ENCODE data around the gene CCDC63.
"Not testable (repeated sequence)": the region's sequence is repeated elsewhere in the genome, so short reads cannot be mapped to it uniquely, and the experiment has no call there.

Gene CCDC63

DNA sequence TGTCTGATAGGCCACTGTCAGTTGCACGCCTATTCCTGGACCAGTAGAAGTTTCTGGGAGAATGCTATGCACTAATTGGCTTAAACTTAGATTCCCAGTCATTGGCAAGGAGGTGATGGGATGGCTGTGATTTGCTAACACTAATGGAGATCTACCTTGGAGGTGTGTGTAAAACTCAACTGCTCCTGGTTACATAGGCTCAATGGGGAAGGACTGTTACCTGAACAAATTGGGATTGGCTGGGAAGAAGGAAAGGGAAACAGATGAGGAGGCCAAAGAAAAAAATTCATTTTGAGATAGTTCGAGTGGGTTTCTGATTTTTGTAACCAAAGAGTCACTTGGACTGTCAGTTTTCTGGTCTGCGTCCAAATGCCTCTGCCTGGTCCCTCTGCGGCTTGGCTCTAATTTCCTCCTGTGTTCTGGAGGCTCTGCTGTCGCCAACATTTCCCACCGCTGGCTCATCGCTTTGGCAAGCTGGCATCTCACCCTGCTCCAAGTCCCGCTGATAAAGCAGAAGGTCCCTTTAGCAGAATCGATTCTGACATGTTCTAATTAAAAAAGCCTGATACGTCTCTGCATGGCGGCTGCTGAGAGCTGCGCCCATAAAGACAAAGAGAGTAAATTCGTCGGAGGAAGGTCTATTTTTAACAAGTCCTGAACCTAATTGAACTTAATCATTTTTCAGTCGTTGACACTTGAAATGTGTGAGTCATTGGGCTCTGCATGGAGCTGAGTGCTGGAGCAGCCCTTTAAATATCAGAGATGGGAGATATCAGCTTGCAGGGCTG is 2.0 kb upstream of the CCDC63 start:
- Histone ChIP-seq H3K36me3 (ENCODE audit: insufficient read depth, low read length) (no peaks in the 10 kb centered on the region), H3K9ac (ENCODE audit: low read depth, low read length) (no peak overlapping the region), H3K4me2 (ENCODE audit: low read length) (peak overlapping the region; percentile 12), H3K4me1 (ENCODE audit: control insufficient read depth, insufficient read depth, low read length) (peaks cover 6% of the 10 kb centered on the region), H3K4me3 (ENCODE audit: low read length) (no peak overlapping the region), H3K27me3 (ENCODE audit: control insufficient read depth, insufficient read depth, low read length) (peaks cover 65% of the 10 kb centered on the region), H3K9me3 (replicated peaks; ENCODE audit: low read length) (no peaks in the 10 kb centered on the region)

DNA sequence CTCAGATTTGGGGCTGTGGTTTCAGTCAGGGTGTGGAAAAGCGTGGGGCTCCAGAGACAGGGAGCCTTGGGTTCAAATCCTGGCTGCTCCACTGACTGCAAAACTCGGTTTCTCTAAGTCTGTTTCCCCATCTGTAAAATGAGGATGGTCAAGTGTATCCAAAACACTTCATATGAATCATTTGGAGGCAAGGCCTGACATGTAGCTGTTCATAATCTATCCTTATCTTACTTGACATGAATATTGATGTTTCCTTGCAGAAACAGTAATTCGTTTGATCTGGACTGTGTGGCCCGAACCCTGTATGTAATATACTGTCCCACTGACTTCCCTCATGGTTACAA is 1.5 kb upstream of the CCDC63 start:
- Histone ChIP-seq H3K36me3 (ENCODE audit: insufficient read depth, low read length) (no peaks in the 10 kb centered on the region), H3K4me1 (ENCODE audit: control insufficient read depth, insufficient read depth, low read length) (peaks cover 6% of the 10 kb centered on the region), H3K27me3 (ENCODE audit: control insufficient read depth, insufficient read depth, low read length) (peaks cover 65% of the 10 kb centered on the region)

DNA sequence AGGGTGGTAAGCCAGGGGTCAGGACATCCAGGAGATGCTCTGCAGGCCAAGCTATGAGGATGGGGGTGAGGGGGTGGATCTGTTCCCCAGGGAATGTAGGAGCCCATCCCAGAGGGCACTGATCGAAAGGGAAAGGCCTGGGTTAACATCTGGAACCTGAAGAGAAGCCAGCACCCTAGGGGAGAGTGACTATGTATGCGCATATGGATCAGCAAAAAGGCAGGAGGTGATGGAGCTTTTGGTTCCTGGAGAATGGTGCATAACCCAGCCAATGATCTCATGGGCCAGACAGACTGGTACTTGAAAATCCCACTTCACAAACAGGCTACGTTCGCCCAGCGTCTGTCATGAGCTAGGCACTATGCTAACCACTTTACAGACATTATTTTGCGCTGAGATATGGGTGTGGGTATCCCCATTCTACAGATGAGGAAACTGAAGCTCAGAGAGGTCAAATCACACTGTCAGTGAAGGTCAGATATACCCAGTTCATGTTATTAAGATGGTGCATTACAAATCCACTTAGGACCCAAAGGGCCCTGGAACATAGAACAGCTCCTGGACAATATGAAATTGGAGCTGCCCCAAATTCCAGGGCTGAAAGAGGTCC is 1.6 kb downstream of the CCDC63 start:
- no peak overlapping the region for H3K4me2 ChIP-seq (ENCODE audit: low read length)
- H3K9me3 ChIP-seq (replicated peaks; ENCODE audit: low read length): no peaks in the 10 kb centered on the region
- no peaks in the 10 kb centered on the region for H3K36me3 ChIP-seq (ENCODE audit: insufficient read depth, low read length)
- H3K27me3 ChIP-seq (ENCODE audit: control insufficient read depth, insufficient read depth, low read length): peaks cover 67% of the 10 kb centered on the region
- H3K9ac ChIP-seq (ENCODE audit: low read depth, low read length): no peak overlapping the region
- no peak overlapping the region for H3K4me3 ChIP-seq (ENCODE audit: low read length)
- peaks cover 6% of the 10 kb centered on the region for H3K4me1 ChIP-seq (ENCODE audit: control insufficient read depth, insufficient read depth, low read length)

More for the DNA sequence above, 1.5 kb upstream of the CCDC63 start:
- no peaks in the 10 kb centered on the region for H3K9me3 ChIP-seq (replicated peaks; ENCODE audit: low read length)
- H3K4me3 ChIP-seq (ENCODE audit: low read length): no peak overlapping the region
- H3K4me2 ChIP-seq (ENCODE audit: low read length): no peak overlapping the region
- no peak overlapping the region for H3K9ac ChIP-seq (ENCODE audit: low read depth, low read length)

DNA sequence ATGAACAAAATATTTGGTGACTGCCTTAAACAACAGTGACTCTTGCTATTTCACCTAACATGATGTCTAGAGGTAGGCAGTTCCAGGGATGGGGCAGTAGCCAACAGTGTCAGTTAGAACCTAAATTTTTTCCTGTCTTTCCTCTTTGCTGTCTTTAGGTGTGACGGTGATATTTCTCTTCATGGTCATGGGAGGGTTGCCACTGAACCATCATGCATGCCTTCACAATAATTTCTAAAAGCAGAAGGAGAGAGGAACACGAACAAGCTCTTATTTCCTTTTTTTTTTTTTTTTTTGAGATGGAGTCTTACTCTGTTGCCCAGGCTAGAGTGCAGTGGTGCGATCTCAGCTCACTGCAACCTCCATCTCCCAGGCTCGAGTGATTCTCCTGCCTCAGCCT is 2.4 kb downstream of the CCDC63 start:
- H3K4me3 ChIP-seq (ENCODE audit: low read length): no peak overlapping the region
- H3K36me3 ChIP-seq (ENCODE audit: insufficient read depth, low read length): no peaks in the 10 kb centered on the region
- no peaks in the 10 kb centered on the region for H3K9me3 ChIP-seq (replicated peaks; ENCODE audit: low read length)
- no peak overlapping the region for H3K4me2 ChIP-seq (ENCODE audit: low read length)
- H3K9ac ChIP-seq (ENCODE audit: low read depth, low read length): no peak overlapping the region
- H3K4me1 ChIP-seq (ENCODE audit: control insufficient read depth, insufficient read depth, low read length): peaks cover 6% of the 10 kb centered on the region
- H3K27me3 ChIP-seq (ENCODE audit: control insufficient read depth, insufficient read depth, low read length): peaks cover 64% of the 10 kb centered on the region

DNA sequence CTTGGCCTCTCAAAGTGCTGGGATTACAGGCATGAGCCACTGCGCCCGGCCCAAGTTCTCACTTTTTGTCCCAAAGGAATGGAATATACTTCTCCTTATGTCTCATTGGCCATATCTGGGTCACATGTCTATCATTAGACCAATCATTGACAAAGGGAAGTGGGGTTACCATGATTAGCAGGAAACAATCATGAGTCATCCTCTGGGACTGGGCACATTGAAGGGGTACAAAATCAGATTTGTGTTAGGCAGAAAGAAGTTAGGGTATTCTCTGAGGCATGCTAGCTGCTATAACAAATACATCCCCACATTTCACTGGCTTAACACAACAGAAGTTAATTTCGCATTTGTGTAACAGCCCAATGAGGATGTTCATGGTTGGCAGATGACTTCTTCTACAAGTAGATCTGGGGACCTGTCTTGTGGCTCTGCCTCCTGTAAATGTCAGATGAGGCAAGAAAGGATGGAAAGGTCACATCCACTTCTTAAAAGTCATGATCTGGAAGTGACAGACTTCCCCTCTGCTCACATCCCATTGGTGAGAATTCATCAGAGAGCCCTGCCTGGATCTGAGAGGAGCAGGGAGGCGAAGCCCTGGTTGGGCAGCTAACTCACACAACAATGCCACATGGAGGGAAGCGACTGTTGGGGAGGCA is 3.1 kb downstream of the CCDC63 start:
- Histone ChIP-seq H3K9ac (ENCODE audit: low read depth, low read length) (no peak overlapping the region), H3K4me3 (ENCODE audit: low read length) (no peak overlapping the region), H3K9me3 (replicated peaks; ENCODE audit: low read length) (no peaks in the 10 kb centered on the region), H3K4me2 (ENCODE audit: low read length) (no peak overlapping the region), H3K36me3 (ENCODE audit: insufficient read depth, low read length) (no peaks in the 10 kb centered on the region), H3K4me1 (ENCODE audit: control insufficient read depth, insufficient read depth, low read length) (peaks cover 6% of the 10 kb centered on the region), H3K27me3 (ENCODE audit: control insufficient read depth, insufficient read depth, low read length) (peaks cover 59% of the 10 kb centered on the region)

DNA sequence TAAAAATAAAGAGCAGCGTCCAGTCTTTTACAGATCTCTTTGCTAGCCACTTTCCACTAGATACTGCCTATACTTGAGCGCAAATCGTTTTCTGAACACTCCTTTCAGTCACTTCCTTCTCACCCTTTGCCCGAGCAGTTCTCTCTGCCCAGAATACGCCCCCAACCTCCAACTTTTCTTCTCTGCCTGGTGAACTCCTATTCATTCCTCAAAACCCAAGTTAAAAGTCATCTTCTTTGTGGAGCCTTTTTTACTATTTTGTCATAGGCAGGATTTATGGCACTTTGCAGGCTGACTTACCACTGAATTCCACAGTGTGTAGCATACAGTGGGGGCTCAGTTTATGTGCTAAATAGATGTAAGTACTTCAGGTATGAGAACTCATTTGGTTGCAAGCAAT is 4.0 kb downstream of the CCDC63 start:
- no peaks in the 10 kb centered on the region for H3K36me3 ChIP-seq (ENCODE audit: insufficient read depth, low read length)
- no peaks in the 10 kb centered on the region for H3K4me1 ChIP-seq (ENCODE audit: control insufficient read depth, insufficient read depth, low read length)
- H3K9me3 ChIP-seq (replicated peaks; ENCODE audit: low read length): no peaks in the 10 kb centered on the region
- peaks cover 53% of the 10 kb centered on the region for H3K27me3 ChIP-seq (ENCODE audit: control insufficient read depth, insufficient read depth, low read length)
- no peak overlapping the region for H3K4me2 ChIP-seq (ENCODE audit: low read length)
- no peak overlapping the region for H3K9ac ChIP-seq (ENCODE audit: low read depth, low read length)
- H3K4me3 ChIP-seq (ENCODE audit: low read length): no peak overlapping the region

DNA sequence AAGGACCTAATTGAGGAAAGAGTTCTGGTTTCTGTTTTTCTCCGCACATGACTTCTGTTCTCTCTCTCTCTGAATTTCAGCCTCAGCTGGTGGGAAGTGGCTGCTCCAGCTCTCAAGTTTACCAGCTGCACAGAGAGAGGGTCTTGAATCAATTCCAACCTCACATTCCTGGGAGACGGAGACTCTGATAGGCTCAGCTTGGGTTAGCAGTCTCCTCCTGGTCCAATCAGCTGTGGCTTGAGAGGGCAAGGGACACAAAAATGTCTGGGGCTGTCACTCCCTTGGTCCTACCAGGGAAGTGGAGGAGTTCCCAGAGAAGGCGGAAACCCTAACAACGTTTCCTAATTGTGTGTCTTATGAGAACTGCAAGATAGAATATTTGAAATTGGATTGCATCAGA is 7.0 kb downstream of the CCDC63 start:
- no peak overlapping the region for H3K9ac ChIP-seq (ENCODE audit: low read depth, low read length)

DNA sequence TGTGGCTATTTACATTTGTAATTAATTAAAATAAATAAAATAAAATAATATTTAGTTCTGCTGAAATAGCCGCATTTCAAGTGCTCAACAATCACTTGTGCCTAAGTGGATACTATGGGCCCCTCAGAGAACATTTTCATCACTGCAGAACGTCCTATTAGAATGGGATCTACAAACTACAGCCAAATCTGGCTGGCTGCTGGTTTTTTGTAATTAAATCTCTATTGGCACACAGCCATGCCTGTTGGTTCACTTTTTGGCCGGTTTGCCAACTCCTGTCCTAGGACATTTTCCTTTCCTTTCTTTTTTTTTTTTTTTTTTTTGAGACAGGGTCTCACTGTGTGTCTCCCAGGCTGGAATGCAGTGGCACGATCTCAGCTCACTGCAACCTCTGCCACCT is 9.8 kb downstream of the CCDC63 start:
- no peaks in the 10 kb centered on the region for H3K36me3 ChIP-seq (ENCODE audit: insufficient read depth, low read length)
- peaks cover 25% of the 10 kb centered on the region for H3K27me3 ChIP-seq (ENCODE audit: control insufficient read depth, insufficient read depth, low read length)
- no peak overlapping the region for H3K4me2 ChIP-seq (ENCODE audit: low read length)
- H3K9me3 ChIP-seq (replicated peaks; ENCODE audit: low read length): no peaks in the 10 kb centered on the region
- H3K9ac ChIP-seq (ENCODE audit: low read depth, low read length): no peak overlapping the region
- no peak overlapping the region for H3K4me3 ChIP-seq (ENCODE audit: low read length)
- H3K4me1 ChIP-seq (ENCODE audit: control insufficient read depth, insufficient read depth, low read length): no peaks in the 10 kb centered on the region

More for the DNA sequence above, 7.0 kb downstream of the CCDC63 start:
- Histone ChIP-seq H3K4me3 (ENCODE audit: low read length) (no peak overlapping the region), H3K4me1 (ENCODE audit: control insufficient read depth, insufficient read depth, low read length) (no peaks in the 10 kb centered on the region), H3K36me3 (ENCODE audit: insufficient read depth, low read length) (no peaks in the 10 kb centered on the region), H3K9me3 (replicated peaks; ENCODE audit: low read length) (no peaks in the 10 kb centered on the region), H3K27me3 (ENCODE audit: control insufficient read depth, insufficient read depth, low read length) (peaks cover 30% of the 10 kb centered on the region), H3K4me2 (ENCODE audit: low read length) (no peak overlapping the region)

DNA sequence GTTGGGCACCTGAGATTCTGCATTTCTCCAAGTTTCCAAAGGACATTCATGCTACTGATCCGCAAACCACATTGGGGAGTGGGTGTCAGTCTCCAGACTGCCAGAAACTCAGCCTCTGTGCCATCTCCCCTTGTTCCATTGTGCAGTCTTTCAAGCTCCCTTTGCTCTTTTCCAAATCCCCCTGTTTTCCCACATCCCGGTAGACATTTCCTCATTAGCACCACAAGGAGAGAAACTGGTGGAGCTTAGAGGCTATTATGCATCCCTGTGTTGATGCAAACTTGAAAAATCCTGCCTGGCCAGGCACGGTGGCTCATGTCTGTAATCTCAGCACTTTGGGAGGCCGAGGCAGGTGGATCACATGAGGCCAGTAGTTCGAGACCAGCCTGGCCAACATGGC is 10.7 kb downstream of the CCDC63 start:
- H3K36me3 ChIP-seq (ENCODE audit: insufficient read depth, low read length): no peaks in the 10 kb centered on the region
- no peak overlapping the region for H3K4me3 ChIP-seq (ENCODE audit: low read length)
- H3K9ac ChIP-seq (ENCODE audit: low read depth, low read length): no peak overlapping the region
- no peaks in the 10 kb centered on the region for H3K4me1 ChIP-seq (ENCODE audit: control insufficient read depth, insufficient read depth, low read length)
- H3K27me3 ChIP-seq (ENCODE audit: control insufficient read depth, insufficient read depth, low read length): peaks cover 24% of the 10 kb centered on the region
- no peak overlapping the region for H3K4me2 ChIP-seq (ENCODE audit: low read length)
- no peaks in the 10 kb centered on the region for H3K9me3 ChIP-seq (replicated peaks; ENCODE audit: low read length)

DNA sequence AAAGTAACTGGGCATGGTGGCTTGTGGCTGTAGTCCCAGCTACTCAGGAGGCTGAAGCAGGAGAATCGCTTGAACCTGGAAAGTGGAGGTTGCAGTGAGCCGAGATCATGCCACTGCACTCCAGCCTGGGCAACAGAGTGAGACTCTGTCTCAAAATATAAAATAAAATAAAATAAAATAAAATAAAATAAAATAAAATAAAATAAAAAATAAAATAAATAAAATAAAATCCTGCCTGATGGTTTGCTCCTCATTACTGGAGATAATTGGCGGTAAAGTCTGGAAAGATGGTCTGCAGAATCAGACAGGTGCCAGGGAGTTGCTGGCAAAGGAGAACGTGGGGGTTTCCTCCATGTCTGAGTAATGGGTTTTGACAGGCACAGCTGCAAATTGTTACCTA is 11.2 kb downstream of the CCDC63 start:
- H3K27me3 ChIP-seq (ENCODE audit: control insufficient read depth, insufficient read depth, low read length): peaks cover 20% of the 10 kb centered on the region
- H3K36me3 ChIP-seq (ENCODE audit: insufficient read depth, low read length); H3K4me2 ChIP-seq (ENCODE audit: low read length); H3K4me1 ChIP-seq (ENCODE audit: control insufficient read depth, insufficient read depth, low read length); H3K4me3 ChIP-seq (ENCODE audit: low read length); H3K9ac ChIP-seq (ENCODE audit: low read depth, low read length); H3K9me3 ChIP-seq (replicated peaks; ENCODE audit: low read length): not testable (repeated sequence)

DNA sequence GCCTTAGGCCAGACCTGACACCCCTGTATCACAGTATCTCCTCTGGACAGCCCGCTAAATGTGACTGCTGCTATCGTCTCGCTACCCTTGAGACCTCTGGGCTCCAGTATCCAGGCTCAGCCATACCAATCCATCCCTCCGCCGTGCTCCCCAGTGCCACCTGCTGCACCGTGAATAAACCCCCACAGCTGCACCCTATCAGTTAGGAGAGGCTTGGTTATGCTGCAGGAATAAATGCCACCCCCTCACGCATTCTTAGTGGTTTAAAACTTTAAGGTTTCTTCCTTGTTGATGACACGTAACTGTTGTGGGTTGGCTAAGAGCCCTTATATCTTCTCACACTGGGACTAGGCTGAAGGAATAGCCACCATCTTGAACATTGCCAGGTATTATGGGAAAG is 12.1 kb downstream of the CCDC63 start:
- Histone ChIP-seq H3K36me3 (ENCODE audit: insufficient read depth, low read length) (no peaks in the 10 kb centered on the region), H3K9me3 (replicated peaks; ENCODE audit: low read length) (no peaks in the 10 kb centered on the region), H3K4me2 (ENCODE audit: low read length) (no peak overlapping the region), H3K4me3 (ENCODE audit: low read length) (no peak overlapping the region), H3K4me1 (ENCODE audit: control insufficient read depth, insufficient read depth, low read length) (no peaks in the 10 kb centered on the region), H3K27me3 (ENCODE audit: control insufficient read depth, insufficient read depth, low read length) (peaks cover 12% of the 10 kb centered on the region), H3K9ac (ENCODE audit: low read depth, low read length) (no peak overlapping the region)

Measured in skeletal muscle satellite cell (primary cell).